Thyroid gland (tissue), 4 donors: Measurements from ENCODE around the gene HYDIN.

ENCODE experiments used
- POLR2A ChIP-seq, 2 donors: fragments of 450-650 bp; IDR thresholded peaks; one replicate each; pipeline ENCODE4 v1.6.1; 2017; ENCODE audit warnings: antibody characterized with exemption in 2 of 2, mild to moderate bottlenecking in 2 of 2, moderate library complexity in 1 of 2
- TF ChIP-seq, protein P1 (sequence below), 6 experiments: fragments of 200-600 bp in 3 of 6; fragments of 450-650 bp in 3 of 6; sonication (generic) in 3 of 6; IDR thresholded peaks; one replicate each; pipeline ENCODE4 v1.5.1; 2016 to 2019; ENCODE audit warnings: antibody characterized with exemption in 6 of 6, mild to moderate bottlenecking in 2 of 6, inconsistent platforms in 1 of 6, moderate library complexity in 1 of 6

DNA sequence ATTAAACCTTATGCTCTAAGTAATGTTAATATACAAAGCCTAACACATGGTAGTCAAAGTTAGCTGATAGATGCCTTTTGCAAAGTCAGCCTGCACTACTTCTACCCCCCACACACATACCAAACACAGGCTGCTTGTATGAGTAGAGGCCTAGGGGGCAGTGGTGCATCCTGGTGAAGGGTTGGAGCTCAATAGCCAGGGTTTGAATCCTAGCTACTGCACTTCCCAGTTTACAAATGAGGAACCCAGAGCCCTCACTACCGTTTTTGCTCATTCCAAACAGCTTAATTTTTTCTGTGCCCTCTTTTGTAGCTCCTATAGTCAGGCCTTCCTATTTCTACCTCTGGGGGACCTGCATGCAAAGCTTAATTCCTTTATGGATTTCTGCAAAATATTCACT, 18.9 kb upstream of the HYDIN start:
- no peak for TF ChIP-seq POLR2A (IDR thresholded peaks at IDR 0.05)
- TF ChIP-seq, protein P1, sequence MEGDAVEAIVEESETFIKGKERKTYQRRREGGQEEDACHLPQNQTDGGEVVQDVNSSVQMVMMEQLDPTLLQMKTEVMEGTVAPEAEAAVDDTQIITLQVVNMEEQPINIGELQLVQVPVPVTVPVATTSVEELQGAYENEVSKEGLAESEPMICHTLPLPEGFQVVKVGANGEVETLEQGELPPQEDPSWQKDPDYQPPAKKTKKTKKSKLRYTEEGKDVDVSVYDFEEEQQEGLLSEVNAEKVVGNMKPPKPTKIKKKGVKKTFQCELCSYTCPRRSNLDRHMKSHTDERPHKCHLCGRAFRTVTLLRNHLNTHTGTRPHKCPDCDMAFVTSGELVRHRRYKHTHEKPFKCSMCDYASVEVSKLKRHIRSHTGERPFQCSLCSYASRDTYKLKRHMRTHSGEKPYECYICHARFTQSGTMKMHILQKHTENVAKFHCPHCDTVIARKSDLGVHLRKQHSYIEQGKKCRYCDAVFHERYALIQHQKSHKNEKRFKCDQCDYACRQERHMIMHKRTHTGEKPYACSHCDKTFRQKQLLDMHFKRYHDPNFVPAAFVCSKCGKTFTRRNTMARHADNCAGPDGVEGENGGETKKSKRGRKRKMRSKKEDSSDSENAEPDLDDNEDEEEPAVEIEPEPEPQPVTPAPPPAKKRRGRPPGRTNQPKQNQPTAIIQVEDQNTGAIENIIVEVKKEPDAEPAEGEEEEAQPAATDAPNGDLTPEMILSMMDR (IDR thresholded peaks at IDR 0.05), result no peak
